ENCODE data around the gene HNF4A. TPM values are rescaled to one million over a fixed set of nuclear protein-coding genes. Genes with fewer than 3 reads are reported as not detected.

Gene HNF4A
- total RNA-seq, 1 experiment from 2014 or later, result 0.15 TPM

DNA sequence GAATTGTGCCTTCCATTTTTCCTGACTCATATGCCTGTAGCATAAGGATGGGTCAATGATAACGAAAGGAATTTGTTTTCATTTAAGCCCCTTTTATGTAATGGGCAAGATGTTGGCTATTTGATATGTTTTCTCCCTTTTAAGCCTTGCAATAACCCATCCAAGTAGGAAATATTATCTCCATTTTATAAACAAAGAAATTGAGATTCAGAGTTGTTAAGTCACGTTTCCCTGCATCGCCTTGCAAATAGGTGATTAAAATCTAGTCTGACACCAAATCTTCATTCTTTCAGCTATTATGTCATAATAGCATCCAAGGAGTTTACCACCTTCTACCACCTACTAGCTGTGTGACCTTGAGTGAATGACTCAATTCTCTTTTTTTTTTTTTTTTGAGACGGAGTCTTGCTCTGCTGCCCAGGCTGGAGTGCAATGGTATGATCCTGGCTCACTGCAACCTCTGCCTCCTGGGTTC lies 7.0 kb downstream of the HNF4A start:
- CTCF ChIA-PET, result interaction anchor here (0.7 to 1.6 kb wide), 2 partner anchors 22 to 28 kb away, joined by 7 to 8 read pairs; no protein-coding TSS in a partner anchor
- no peaks in the 10 kb centered on the region; the same call in 1 of the 2 replicates for H3K27me3 Mint-ChIP-seq (ENCODE audit: low read depth)

DNA sequence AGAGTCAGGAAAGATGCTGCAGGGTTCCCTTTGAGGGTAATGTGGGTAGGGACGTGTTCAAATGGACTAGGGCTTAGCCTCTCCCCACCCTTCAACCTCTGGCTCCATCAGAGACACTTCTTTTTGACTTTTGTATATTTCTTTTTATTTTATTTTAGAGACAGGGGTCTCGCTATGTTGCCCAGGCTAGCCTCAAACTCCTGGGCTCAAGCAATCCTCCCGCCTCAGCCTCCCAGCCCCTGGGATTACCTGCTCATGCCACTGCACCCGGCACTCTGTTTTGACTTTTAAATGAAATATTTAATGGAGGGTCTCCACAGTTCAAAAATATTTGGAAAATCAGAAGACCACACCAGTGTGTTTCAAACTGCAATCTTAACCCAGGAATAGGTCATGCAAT lies 8.6 kb downstream of the HNF4A start:
- H3K9me3 Mint-ChIP-seq, result no peaks in the 10 kb centered on the region
- H3K27me3 Mint-ChIP-seq (ENCODE audit: low read depth), result no peaks in the 10 kb centered on the region; the same call in 1 of the 2 replicates
- TF ChIP-seq ZNF671 (CRISPR knock-in tag; IDR thresholded peaks at IDR 0.05) (no peak), IRF2 (CRISPR knock-in tag; IDR thresholded peaks at IDR 0.05; ENCODE audit: borderline replicate concordance, low read depth) (no peak)
- no peak for DNase-seq (ENCODE audit: low spot score)
- H3K27ac Mint-ChIP-seq, result no peak overlapping the region
- no peaks in the 10 kb centered on the region for H3K4me1 Mint-ChIP-seq
- no peak for ATAC-seq
- CTCF ChIA-PET, result interaction anchor here (1.0 to 1.6 kb wide), 3 partner anchors 20 to 147 kb away, joined by 3 to 7 read pairs (median 4); no protein-coding TSS in a partner anchor
- no peak overlapping the region for H3K4me3 Mint-ChIP-seq
- H3K36me3 Mint-ChIP-seq, result no peaks in the 10 kb centered on the region
- POLR2A ChIA-PET, result interaction anchor here (0.7 to 1.2 kb wide), 4 partner anchors 26 to 152 kb away, joined by 3 to 10 read pairs (median 7); partner anchors contain the start of gene FITM2

More for the DNA sequence above, 7.0 kb downstream of the HNF4A start:
- no peak overlapping the region for H3K4me3 Mint-ChIP-seq
- H3K4me1 Mint-ChIP-seq, result no peaks in the 10 kb centered on the region
- no peaks in the 10 kb centered on the region for H3K9me3 Mint-ChIP-seq
- ATAC-seq, result no peak
- no peak for DNase-seq (ENCODE audit: low spot score)
- no peaks in the 10 kb centered on the region for H3K36me3 Mint-ChIP-seq
- TF ChIP-seq ETV6 (CRISPR knock-in tag; IDR thresholded peaks at IDR 0.05), result no peak
- no peak for TF ChIP-seq NR3C1 (CRISPR knock-in tag; conservative IDR thresholded peaks at IDR 0.05; ENCODE audit: low read depth)
- no peak for TF ChIP-seq ZNF423 (CRISPR knock-in tag; IDR thresholded peaks at IDR 0.05)
- no peak for TF ChIP-seq NFE2L1 (CRISPR knock-in tag; IDR thresholded peaks at IDR 0.05)
- TF ChIP-seq, protein P1, sequence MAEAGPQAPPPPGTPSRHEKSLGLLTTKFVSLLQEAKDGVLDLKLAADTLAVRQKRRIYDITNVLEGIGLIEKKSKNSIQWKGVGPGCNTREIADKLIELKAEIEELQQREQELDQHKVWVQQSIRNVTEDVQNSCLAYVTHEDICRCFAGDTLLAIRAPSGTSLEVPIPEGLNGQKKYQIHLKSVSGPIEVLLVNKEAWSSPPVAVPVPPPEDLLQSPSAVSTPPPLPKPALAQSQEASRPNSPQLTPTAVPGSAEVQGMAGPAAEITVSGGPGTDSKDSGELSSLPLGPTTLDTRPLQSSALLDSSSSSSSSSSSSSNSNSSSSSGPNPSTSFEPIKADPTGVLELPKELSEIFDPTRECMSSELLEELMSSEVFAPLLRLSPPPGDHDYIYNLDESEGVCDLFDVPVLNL (CRISPR knock-in tag; IDR thresholded peaks at IDR 0.05; ENCODE audit: borderline replicate concordance, low read depth), result no peak
- no peak overlapping the region for H3K27ac Mint-ChIP-seq
- POLR2A ChIA-PET, result interaction anchor here (0.6 kb wide), 1 partner anchor 128 kb away, joined by 3 read pairs; no protein-coding TSS in a partner anchor

DNA sequence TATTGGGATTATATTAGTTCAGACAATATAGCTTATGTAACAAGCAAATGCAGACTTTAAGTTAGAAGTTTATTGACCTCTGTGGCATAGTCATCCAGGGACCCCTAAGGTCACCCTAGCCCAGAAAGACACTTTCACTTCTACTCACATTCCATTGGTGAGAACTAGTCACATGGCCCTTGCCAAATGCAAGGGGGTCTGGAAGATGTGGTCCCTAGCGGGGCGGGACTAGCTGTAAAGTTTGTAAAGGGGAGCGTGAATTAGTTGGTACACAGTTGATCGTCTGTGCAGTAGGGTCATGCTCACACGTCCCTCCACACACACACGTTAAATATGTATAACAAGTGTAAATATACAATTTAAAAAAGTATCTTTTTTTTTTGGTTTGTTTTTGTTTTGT lies 9.3 kb downstream of the HNF4A start:
- CTCF ChIA-PET, result interaction anchor here (1.0 to 1.3 kb wide), 2 partner anchors 19 to 147 kb away, joined by 3 read pairs; no protein-coding TSS in a partner anchor
- Mint-ChIP-seq H3K27me3 (ENCODE audit: low read depth) (no peaks in the 10 kb centered on the region; the same call in 1 of the 2 replicates), H3K27ac (no peak overlapping the region), H3K36me3 (no peaks in the 10 kb centered on the region), H3K4me3 (no peak overlapping the region), H3K4me1 (no peaks in the 10 kb centered on the region), H3K9me3 (no peaks in the 10 kb centered on the region)
- TF ChIP-seq GABPB1 (CRISPR knock-in tag; IDR thresholded peaks at IDR 0.05), result no peak
- TF ChIP-seq, protein P2, sequence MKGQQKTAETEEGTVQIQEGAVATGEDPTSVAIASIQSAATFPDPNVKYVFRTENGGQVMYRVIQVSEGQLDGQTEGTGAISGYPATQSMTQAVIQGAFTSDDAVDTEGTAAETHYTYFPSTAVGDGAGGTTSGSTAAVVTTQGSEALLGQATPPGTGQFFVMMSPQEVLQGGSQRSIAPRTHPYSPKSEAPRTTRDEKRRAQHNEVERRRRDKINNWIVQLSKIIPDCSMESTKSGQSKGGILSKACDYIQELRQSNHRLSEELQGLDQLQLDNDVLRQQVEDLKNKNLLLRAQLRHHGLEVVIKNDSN (CRISPR knock-in tag; IDR thresholded peaks at IDR 0.05), result peak; percentile 51; the same call in 1 of the 2 replicates
- TF ChIP-seq, protein P3, sequence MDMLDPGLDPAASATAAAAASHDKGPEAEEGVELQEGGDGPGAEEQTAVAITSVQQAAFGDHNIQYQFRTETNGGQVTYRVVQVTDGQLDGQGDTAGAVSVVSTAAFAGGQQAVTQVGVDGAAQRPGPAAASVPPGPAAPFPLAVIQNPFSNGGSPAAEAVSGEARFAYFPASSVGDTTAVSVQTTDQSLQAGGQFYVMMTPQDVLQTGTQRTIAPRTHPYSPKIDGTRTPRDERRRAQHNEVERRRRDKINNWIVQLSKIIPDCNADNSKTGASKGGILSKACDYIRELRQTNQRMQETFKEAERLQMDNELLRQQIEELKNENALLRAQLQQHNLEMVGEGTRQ (CRISPR knock-in tag; IDR thresholded peaks at IDR 0.05), result peak; percentile 75
- no peak for TF ChIP-seq FOXP1 (CRISPR knock-in tag; IDR thresholded peaks at IDR 0.05; ENCODE audit: borderline replicate concordance)
- TF ChIP-seq TEAD1 (CRISPR knock-in tag; IDR thresholded peaks at IDR 0.05), result no peak
- TF ChIP-seq MYBL2 (CRISPR knock-in tag; IDR thresholded peaks at IDR 0.05), result no peak
- TF ChIP-seq, protein P4, sequence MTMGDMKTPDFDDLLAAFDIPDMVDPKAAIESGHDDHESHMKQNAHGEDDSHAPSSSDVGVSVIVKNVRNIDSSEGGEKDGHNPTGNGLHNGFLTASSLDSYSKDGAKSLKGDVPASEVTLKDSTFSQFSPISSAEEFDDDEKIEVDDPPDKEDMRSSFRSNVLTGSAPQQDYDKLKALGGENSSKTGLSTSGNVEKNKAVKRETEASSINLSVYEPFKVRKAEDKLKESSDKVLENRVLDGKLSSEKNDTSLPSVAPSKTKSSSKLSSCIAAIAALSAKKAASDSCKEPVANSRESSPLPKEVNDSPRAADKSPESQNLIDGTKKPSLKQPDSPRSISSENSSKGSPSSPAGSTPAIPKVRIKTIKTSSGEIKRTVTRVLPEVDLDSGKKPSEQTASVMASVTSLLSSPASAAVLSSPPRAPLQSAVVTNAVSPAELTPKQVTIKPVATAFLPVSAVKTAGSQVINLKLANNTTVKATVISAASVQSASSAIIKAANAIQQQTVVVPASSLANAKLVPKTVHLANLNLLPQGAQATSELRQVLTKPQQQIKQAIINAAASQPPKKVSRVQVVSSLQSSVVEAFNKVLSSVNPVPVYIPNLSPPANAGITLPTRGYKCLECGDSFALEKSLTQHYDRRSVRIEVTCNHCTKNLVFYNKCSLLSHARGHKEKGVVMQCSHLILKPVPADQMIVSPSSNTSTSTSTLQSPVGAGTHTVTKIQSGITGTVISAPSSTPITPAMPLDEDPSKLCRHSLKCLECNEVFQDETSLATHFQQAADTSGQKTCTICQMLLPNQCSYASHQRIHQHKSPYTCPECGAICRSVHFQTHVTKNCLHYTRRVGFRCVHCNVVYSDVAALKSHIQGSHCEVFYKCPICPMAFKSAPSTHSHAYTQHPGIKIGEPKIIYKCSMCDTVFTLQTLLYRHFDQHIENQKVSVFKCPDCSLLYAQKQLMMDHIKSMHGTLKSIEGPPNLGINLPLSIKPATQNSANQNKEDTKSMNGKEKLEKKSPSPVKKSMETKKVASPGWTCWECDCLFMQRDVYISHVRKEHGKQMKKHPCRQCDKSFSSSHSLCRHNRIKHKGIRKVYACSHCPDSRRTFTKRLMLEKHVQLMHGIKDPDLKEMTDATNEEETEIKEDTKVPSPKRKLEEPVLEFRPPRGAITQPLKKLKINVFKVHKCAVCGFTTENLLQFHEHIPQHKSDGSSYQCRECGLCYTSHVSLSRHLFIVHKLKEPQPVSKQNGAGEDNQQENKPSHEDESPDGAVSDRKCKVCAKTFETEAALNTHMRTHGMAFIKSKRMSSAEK (CRISPR knock-in tag; IDR thresholded peaks at IDR 0.05; ENCODE audit: borderline replicate concordance), result no peak
- no peak for TF ChIP-seq ZNF138 (CRISPR knock-in tag; conservative IDR thresholded peaks at IDR 0.05)
- TF ChIP-seq, protein P5, sequence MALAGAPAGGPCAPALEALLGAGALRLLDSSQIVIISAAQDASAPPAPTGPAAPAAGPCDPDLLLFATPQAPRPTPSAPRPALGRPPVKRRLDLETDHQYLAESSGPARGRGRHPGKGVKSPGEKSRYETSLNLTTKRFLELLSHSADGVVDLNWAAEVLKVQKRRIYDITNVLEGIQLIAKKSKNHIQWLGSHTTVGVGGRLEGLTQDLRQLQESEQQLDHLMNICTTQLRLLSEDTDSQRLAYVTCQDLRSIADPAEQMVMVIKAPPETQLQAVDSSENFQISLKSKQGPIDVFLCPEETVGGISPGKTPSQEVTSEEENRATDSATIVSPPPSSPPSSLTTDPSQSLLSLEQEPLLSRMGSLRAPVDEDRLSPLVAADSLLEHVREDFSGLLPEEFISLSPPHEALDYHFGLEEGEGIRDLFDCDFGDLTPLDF (CRISPR knock-in tag; IDR thresholded peaks at IDR 0.05), result no peak
- TF ChIP-seq, protein P6, sequence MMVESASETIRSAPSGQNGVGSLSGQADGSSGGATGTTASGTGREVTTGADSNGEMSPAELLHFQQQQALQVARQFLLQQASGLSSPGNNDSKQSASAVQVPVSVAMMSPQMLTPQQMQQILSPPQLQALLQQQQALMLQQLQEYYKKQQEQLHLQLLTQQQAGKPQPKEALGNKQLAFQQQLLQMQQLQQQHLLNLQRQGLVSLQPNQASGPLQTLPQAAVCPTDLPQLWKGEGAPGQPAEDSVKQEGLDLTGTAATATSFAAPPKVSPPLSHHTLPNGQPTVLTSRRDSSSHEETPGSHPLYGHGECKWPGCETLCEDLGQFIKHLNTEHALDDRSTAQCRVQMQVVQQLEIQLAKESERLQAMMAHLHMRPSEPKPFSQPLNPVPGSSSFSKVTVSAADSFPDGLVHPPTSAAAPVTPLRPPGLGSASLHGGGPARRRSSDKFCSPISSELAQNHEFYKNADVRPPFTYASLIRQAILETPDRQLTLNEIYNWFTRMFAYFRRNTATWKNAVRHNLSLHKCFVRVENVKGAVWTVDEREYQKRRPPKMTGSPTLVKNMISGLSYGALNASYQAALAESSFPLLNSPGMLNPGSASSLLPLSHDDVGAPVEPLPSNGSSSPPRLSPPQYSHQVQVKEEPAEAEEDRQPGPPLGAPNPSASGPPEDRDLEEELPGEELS (CRISPR knock-in tag; IDR thresholded peaks at IDR 0.05), result no peak
- TF ChIP-seq, protein P7, sequence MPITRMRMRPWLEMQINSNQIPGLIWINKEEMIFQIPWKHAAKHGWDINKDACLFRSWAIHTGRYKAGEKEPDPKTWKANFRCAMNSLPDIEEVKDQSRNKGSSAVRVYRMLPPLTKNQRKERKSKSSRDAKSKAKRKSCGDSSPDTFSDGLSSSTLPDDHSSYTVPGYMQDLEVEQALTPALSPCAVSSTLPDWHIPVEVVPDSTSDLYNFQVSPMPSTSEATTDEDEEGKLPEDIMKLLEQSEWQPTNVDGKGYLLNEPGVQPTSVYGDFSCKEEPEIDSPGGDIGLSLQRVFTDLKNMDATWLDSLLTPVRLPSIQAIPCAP (CRISPR knock-in tag; IDR thresholded peaks at IDR 0.05), result no peak
- POLR2A ChIA-PET, result interaction anchor here (1.2 kb wide), 1 partner anchor 153 kb away, joined by 5 read pairs; no protein-coding TSS in a partner anchor
- ATAC-seq, result no peak; the same call in 1 of the 2 replicates
- no peak for DNase-seq (ENCODE audit: low spot score)
